T-helper 1 cell (primary cell): Measurements from ENCODE around the gene HLA-F.

ENCODE experiments used
- DNase-seq, 5 donors: peaks; one replicate each; pipeline ENCODE4 v3.0.0-alpha.2; 2012 to 2020
- total RNA-seq, 4 donors: gene quantifications; one replicate each; lab custom pipeline; 2026; lab: John Stamatoyannopoulos, UW

The HLA-F gene
- total RNA-seq, result 491 to 822 (median 538) reads per million in 4 donors

- DNase-seq, result peak in 3 of 5 donors; percentile 75 to 87 (median 85)
Observed at GRCh38 chr6:29723262-29723665, at the start of gene HLA-F. TSS of gene HLA-F (plus strand) at chr6:29723434. CDS start at chr6:29723464, 30 bp downstream.

GRCh38 chr6:29674008-29674407, 49.2 kb upstream of the HLA-F start:
- DNase-seq, result no peak

- DNase-seq, result no peak
Observed at GRCh38 chr6:29675561-29675960, 47.7 kb upstream of the HLA-F start.

GRCh38 chr6:29676981-29677601, 46.1 kb upstream of the HLA-F start:
- no peak for DNase-seq

GRCh38 chr6:29678114-29678513, 45.1 kb upstream of the HLA-F start:
- DNase-seq, result no peak

GRCh38 chr6:29679962-29680361, 43.3 kb upstream of the HLA-F start:
- no peak for DNase-seq

- DNase-seq, result no peak
Observed at GRCh38 chr6:29680416-29680815, 42.8 kb upstream of the HLA-F start.

GRCh38 chr6:29680904-29681303, 42.3 kb upstream of the HLA-F start, which contains the start of gene ZFP57:
TSS of gene ZFP57 (minus strand) at chr6:29681152. CDS start at chr6:29677003, 4,149 bp downstream.
- DNase-seq, result no peak

GRCh38 chr6:29681811-29682210, 41.4 kb upstream of the HLA-F start:
- DNase-seq, result no peak

GRCh38 chr6:29685718-29686326, 37.4 kb upstream of the HLA-F start:
- no peak for DNase-seq

GRCh38 chr6:29694637-29695036, 28.6 kb upstream of the HLA-F start:
- no peak for DNase-seq

- no peak for DNase-seq
Observed at GRCh38 chr6:29696147-29697125, 26.8 kb upstream of the HLA-F start.

GRCh38 chr6:29702519-29703103, 20.6 kb upstream of the HLA-F start:
- DNase-seq, result peak; percentile 43 to 75 (median 62)

- DNase-seq, result no peak
Observed at GRCh38 chr6:29705389-29706231, 17.6 kb upstream of the HLA-F start.

GRCh38 chr6:29708432-29709179, 14.6 kb upstream of the HLA-F start:
- peak; percentile 42 to 89 (median 62) for DNase-seq

GRCh38 chr6:29709188-29709587, 14.0 kb upstream of the HLA-F start:
- DNase-seq, result no peak

GRCh38 chr6:29710281-29710941, 12.8 kb upstream of the HLA-F start:
- no peak for DNase-seq

GRCh38 chr6:29720863-29721262, 2.4 kb upstream of the HLA-F start:
- DNase-seq, result peak in 1 of 5 donors; percentile 34

GRCh38 chr6:29723666-29724588, 693 bp downstream of the HLA-F start:
- peak; percentile 51 to 71 (median 69) for DNase-seq
